Heart left ventricle (tissue), 16 donors: ENCODE results near the gene LGR6. TPM values are rescaled to one million over a fixed set of nuclear protein-coding genes. Genes with fewer than 3 reads are reported as not detected.

Experiments used
- ATAC-seq, 4 donors: fragments of 200-7000 bp; cut with Tn5 transposase; one replicate each; pipeline ENCODE4 v1.9.1; 2020 to 2022; ENCODE audit warnings: moderate library complexity in 4 of 4, mild to moderate bottlenecking in 3 of 4, moderate number of reproducible peaks in 1 of 4
- DNase-seq, 5 donors: peaks; one replicate each; pipeline ENCODE4 v3.0.0-alpha.2; 2020
- H3K27ac ChIP-seq, 12 donors: fragments of 200-600 bp; sonication (generic) in 4 of 12; one replicate each; pipeline versions ENCODE4 v1.5.0 to v1.8.0; 2016 to 2022; ENCODE audit warnings: mild to moderate bottlenecking in 2 of 12
- H3K27me3 ChIP-seq, 9 donors: fragments of 200-600 bp; sonication (generic) in 2 of 9; one replicate each; pipeline versions ENCODE4 v1.5.1 to v1.8.0; 2016 to 2022; ENCODE audit warnings: mild to moderate bottlenecking in 3 of 9
- H3K36me3 ChIP-seq, 9 donors: fragments of 200-600 bp; sonication (generic) in 2 of 9; one replicate each; pipeline versions ENCODE4 v1.5.0 to v1.8.0; 2018 to 2022; ENCODE audit warnings: mild to moderate bottlenecking in 2 of 9
- H3K4me1 ChIP-seq, 12 donors: fragments of 200-600 bp; sonication (generic) in 4 of 12; one replicate each; pipeline versions ENCODE4 v1.5.0 to v1.8.0; 2016 to 2022; ENCODE audit warnings: mild to moderate bottlenecking in 3 of 12
- H3K4me3 ChIP-seq, 12 donors: fragments of 200-600 bp; sonication (generic) in 4 of 12; one replicate each; pipeline versions ENCODE4 v1.5.0 to v1.8.0; 2017 to 2022; ENCODE audit warnings: mild to moderate bottlenecking in 9 of 12, moderate library complexity in 4 of 12
- H3K9me3 ChIP-seq, 12 donors: fragments of 200-600 bp; sonication (generic) in 4 of 12; one replicate each; pipeline versions ENCODE4 v1.5.0 to v1.8.0; 2016 to 2022; ENCODE audit warnings: mild to moderate bottlenecking in 1 of 12
- POLR2A ChIP-seq, 2 donors: fragments of 450-650 bp; IDR thresholded peaks; one replicate each; pipeline ENCODE4 v1.6.1; 2017; ENCODE audit warnings: antibody characterized with exemption in 2 of 2, mild to moderate bottlenecking in 2 of 2, moderate library complexity in 2 of 2
- WGBS, 4 donors: extraction: QIAGEN DNeasy Blood & Tissue Kit in 2 of 4; methylation state at CpG; one replicate each; pipeline versions ENCODE4 v1.1.5 to v1.1.7; 2013 to 2018; 5-methylcytosine and 5-hydroxymethylcytosine counted together
- intact Hi-C, 10 donors: fragments of 100-400 bp; cut with DNase I; formaldehyde crosslinking; loops; one replicate each; pipeline versions ENCODE4 v1.11.1 to v1.14.2; 2022
- polyA plus RNA-seq, 2 donors: library from polyadenylated mRNA; stranded (reverse); fragments of 200-250 nt; gene quantifications; one replicate each; pipeline ENCODE4 v1.2.3, GENCODE V29; 2013
- total RNA-seq, 9 donors: library from RNA; depleted of rRNA in 2 of 9; stranded (reverse); fragments of >200 nt in 2 of 9; fragmentation: NEBNext Ultra II Directional in 3 of 9; extraction: Animal tissue kit (Norgen Biotek cat#: 25700) in 3 of 9; gene quantifications; one replicate each; pipeline versions ENCODE4 v1.1.0 to v1.2.4, GENCODE V29; 2016 to 2023
- TF ChIP-seq, protein P1 (sequence below), 12 donors: fragments of 200-600 bp; sonication (generic) in 4 of 12; IDR thresholded peaks; one replicate each; pipeline versions ENCODE4 v1.5.0 to v1.8.0; 2018 to 2022; ENCODE audit warnings: antibody characterized with exemption in 12 of 12, mild to moderate bottlenecking in 5 of 12
- donor health status: ischemic (EF 13 %, LVEDD 7.1; RV severe dilation, severe dysfunction).
- donor health status: healthy with polysubstance abuse.
- donor health status: DM: no; HTN: yes; CAD: no.
- donor health status: DM: no; HTN: no; CAD: no.
- donor health status: ischemic (EF 25% LVEDD 6.9; RV normal size, moderate dysfunction).
- donor health status: ischemic (EF 25% LVEDD 5.7; RV mildly dilated, moderate dysfunction).
- donor health status: healthy.
- donor health status: DM: yes; HTN: yes; CAD: no.
- donor health status: ischemic (EF 35%, LVEDD 5.7; RV mildly dilated, moderate dysfunction).
- donor health status: nonischemic (EF 11% LVEDD 7.7; RV severe dilation, severe dysfunction).
- donor health status: DM: yes; HTN: yes; CAD: no.
- donor health status: PGD.
- donor health status: ischemic (EF 29% LVEDD 5.4; RV normal size, mild dysfunction).
- donor health status: nonischemic (EF 23%, LVEDD 6.1; RV moderate dilation, normal function).

LGR6 gene
- total and polyA plus RNA-seq, 11 donors = 0.29 to 3.5 (median 1.7) TPM

DNA sequence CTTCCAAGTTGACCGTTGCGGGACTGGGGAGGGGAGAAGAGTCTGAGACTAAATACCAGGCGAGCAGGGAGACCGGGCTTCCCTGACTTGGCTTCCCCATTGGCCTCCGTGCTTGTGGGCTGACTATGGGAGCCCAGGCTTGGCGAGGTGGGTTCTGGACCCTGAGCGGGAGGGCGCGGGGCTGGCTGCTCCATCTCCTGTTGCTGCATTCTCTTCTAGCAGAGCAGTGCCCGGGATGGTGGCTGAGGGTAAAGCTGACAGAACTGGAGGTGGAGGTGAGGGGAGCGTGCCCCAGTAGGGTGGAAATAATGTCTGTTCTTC, 689 bp downstream of the LGR6 start:
- peak overlapping the region in 4 of 12 donors; percentile 17 to 47 (median 26) for H3K4me3 ChIP-seq
- TF ChIP-seq, protein P1, sequence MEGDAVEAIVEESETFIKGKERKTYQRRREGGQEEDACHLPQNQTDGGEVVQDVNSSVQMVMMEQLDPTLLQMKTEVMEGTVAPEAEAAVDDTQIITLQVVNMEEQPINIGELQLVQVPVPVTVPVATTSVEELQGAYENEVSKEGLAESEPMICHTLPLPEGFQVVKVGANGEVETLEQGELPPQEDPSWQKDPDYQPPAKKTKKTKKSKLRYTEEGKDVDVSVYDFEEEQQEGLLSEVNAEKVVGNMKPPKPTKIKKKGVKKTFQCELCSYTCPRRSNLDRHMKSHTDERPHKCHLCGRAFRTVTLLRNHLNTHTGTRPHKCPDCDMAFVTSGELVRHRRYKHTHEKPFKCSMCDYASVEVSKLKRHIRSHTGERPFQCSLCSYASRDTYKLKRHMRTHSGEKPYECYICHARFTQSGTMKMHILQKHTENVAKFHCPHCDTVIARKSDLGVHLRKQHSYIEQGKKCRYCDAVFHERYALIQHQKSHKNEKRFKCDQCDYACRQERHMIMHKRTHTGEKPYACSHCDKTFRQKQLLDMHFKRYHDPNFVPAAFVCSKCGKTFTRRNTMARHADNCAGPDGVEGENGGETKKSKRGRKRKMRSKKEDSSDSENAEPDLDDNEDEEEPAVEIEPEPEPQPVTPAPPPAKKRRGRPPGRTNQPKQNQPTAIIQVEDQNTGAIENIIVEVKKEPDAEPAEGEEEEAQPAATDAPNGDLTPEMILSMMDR (IDR thresholded peaks at IDR 0.05) = no peak
- TF ChIP-seq POLR2A (IDR thresholded peaks at IDR 0.05) = no peak
- no peak for ATAC-seq
- 53 to 69% (median 66%) methylated on average over 8 to 11 of the region's 11 CpGs for WGBS, 4 donors
- no peak overlapping the region for H3K27ac ChIP-seq
- H3K4me1 ChIP-seq = peaks cover 0 to 21% (median 7%) of the 10 kb centered on the region in 12 donors
- no peaks in the 10 kb centered on the region for H3K36me3 ChIP-seq
- intact Hi-C loops = no loop called here
- peak in 1 of 5 donors; percentile 37 for DNase-seq
- H3K9me3 ChIP-seq = no peaks in the 10 kb centered on the region
- peaks cover 6 to 34% (median 17%) of the 10 kb centered on the region in 9 donors for H3K27me3 ChIP-seq

DNA sequence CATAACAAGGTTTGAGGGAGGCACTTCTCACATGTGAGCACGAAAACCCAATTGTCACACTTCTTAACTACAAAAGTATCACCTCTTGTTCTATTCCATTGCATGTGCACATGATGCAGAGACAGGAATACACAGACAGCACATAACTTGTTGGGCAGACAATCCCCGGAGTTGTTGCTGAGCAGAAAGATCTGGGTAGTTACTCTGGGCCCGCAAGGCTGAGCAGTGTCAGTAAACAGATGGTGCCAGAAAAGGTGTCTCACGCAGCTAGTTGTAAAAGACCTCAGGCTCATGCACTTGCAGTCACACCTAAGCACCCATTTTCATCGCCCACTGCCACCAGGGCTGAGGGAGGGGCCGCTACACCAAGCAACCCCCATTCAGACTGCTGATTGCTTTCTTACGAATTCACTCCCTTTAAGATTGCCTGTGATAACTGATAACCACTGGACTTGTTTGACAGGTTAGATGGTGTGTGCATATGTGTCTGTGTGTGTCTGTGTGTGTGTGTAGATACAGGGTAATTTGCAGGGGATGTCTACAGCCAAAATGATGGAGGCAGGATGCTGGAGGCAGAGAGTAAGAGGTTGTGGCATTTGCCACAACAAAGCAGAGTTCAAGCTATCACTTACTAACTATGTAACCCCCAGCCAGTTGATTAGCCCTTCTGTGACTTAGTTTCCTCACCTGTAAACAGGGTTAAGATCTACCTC, 4.2 kb downstream of the LGR6 start:
- intact Hi-C loops = no loop called here
- Histone ChIP-seq H3K4me1 (peaks cover 0 to 51% (median 17%) of the 10 kb centered on the region in 12 donors), H3K9me3 (no peaks in the 10 kb centered on the region), H3K4me3 (no peak overlapping the region), H3K27ac (no peak overlapping the region), H3K27me3 (peaks cover 6 to 31% (median 14%) of the 10 kb centered on the region in 9 donors), H3K36me3 (no peaks in the 10 kb centered on the region)
- TF ChIP-seq, protein P1 (IDR thresholded peaks at IDR 0.05) = no peak
- ATAC-seq (no peak), DNase-seq (no peak)
- 80 to 86% (median 82%) methylated on average over 7 of the region's 7 CpGs for WGBS, 4 donors

DNA sequence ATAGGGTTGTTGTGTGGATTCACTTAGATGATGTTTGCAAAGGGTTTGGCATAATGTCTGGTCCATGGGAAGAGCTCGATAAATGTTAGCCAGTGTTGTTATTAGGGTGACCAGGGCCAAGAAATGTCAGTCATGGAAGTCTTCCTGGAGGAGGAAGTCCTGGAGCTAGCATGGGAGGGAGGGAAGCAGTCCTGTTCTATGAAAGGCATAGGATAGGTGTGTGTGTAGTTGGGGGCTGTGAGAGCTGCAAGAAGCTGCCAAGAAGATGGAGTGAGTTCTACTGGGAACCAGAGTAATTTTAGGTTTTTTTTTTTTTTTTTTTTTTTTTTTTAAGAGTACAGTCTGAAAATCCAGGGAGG, 4.7 kb downstream of the LGR6 start:
- DNase-seq (no peak), ATAC-seq (no peak)
- no peaks in the 10 kb centered on the region for H3K36me3 ChIP-seq
- H3K4me1 ChIP-seq = peaks cover 0 to 47% (median 17%) of the 10 kb centered on the region in 12 donors
- WGBS, 4 donors = 74 to 89% (median 77%) methylated on average over 1 of the region's 1 CpG
- no peaks in the 10 kb centered on the region for H3K9me3 ChIP-seq
- H3K27ac ChIP-seq = no peak overlapping the region
- intact Hi-C loops = no loop called here
- H3K27me3 ChIP-seq = peaks cover 3 to 25% (median 10%) of the 10 kb centered on the region in 9 donors
- TF ChIP-seq, protein P1 (IDR thresholded peaks at IDR 0.05) = no peak
- no peak for TF ChIP-seq POLR2A (IDR thresholded peaks at IDR 0.05)
- no peak overlapping the region for H3K4me3 ChIP-seq

DNA sequence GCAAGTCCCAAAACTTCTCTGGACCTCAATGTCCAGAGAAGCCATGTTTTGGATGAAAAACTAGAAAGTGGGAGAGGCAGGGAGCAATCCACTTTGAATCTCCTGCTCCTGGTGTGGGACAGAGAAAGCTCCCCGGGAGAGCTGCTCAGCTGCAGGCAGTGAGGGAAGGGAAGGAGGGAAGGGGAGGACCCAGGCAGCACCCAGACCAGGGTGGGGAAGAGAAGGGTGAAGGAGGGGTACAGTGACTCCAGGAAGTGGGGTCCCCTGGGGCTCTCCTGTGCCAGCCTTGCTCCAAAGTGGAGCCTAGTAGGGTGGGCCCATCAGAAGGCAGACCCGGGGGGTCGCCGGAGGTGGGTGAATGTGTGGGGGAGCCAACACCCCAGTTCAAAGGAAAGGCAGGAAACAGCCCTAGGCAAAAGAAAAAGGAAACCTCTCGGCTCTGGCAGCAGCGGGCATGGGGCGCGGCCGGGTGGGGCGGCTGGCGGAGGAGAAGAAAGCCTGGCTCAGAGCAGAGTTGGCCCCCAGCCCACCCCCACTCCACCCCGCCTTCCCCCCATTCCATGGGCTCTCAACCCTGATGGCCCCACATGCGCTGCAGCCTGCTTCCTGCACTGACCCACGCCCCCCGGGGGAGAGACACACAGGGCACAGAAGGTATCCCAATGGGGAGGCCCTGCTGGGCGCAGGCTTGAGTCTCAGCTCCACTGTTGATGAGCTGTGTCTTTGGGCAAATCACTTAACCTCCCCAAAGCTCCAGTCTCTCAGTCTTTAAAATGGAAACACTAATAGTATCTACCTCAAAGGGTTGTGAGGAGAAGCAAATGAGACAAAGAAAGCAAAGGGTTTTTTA, 5.7 kb downstream of the LGR6 start:
- H3K4me1 ChIP-seq = peaks cover 0 to 38% (median 14%) of the 10 kb centered on the region in 12 donors
- no peaks in the 10 kb centered on the region for H3K36me3 ChIP-seq
- peaks cover 0 to 16% (median under 1%) of the 10 kb centered on the region in 9 donors for H3K27me3 ChIP-seq
- ATAC-seq (no peak), DNase-seq (no peak)
- WGBS, 4 donors = 42 to 65% (median 48%) methylated on average over 15 to 16 of the region's 16 CpGs
- H3K27ac ChIP-seq = peak overlapping the region in 8 of 12 donors; percentile 22 to 90 (median 83)
- no peak for TF ChIP-seq POLR2A (IDR thresholded peaks at IDR 0.05)
- TF ChIP-seq, protein P1 (IDR thresholded peaks at IDR 0.05) = no peak
- no peak overlapping the region for H3K4me3 ChIP-seq
- intact Hi-C loops = no loop called here
- no peaks in the 10 kb centered on the region for H3K9me3 ChIP-seq
